Mesenchymal stem cell (in vitro differentiated cells and primary cell): ENCODE measurements around the gene DCANP1.

Source experiments
- DNase-seq: peaks from one replicate; pipeline ENCODE4 v3.0.0-alpha.2; 2013
- H2AFZ ChIP-seq: one replicate; pipeline ENCODE4 v1.6.1; 2013; ENCODE audit warnings: low read depth, mild to moderate bottlenecking, control low read depth, inconsistent platforms, low read length, moderate library complexity
- H2AK5ac ChIP-seq: 2 replicates; pipeline ENCODE4 v1.6.1; 2013; ENCODE audit warnings: low read length, moderate library complexity, mild to moderate bottlenecking, inconsistent platforms; ENCODE audit not compliant: severe bottlenecking
- H2BK120ac ChIP-seq: one replicate; pipeline ENCODE4 v1.6.1; 2013; ENCODE audit warnings: low read depth, mild to moderate bottlenecking, inconsistent platforms, low read length, moderate library complexity
- H2BK12ac ChIP-seq, 2 experiments: one replicate each; pipeline ENCODE4 v1.6.1; 2013; ENCODE audit warnings: inconsistent platforms in 2 of 2, low read length in 2 of 2, mild to moderate bottlenecking in 2 of 2, moderate library complexity in 2 of 2, control low read depth in 1 of 2
- H2BK15ac ChIP-seq: one replicate; pipeline ENCODE4 v1.6.1; 2013; ENCODE audit warnings: mild to moderate bottlenecking, low read depth, inconsistent platforms; ENCODE audit not compliant: poor library complexity, severe bottlenecking
- H2BK5ac ChIP-seq: 2 replicates; pipeline ENCODE4 v1.6.1; 2013; ENCODE audit warnings: low read depth, mild to moderate bottlenecking, low read length, control low read depth, inconsistent platforms; ENCODE audit not compliant: poor library complexity, severe bottlenecking
- H3K14ac ChIP-seq, 2 experiments: one replicate each; pipeline ENCODE4 v1.6.1; 2013; ENCODE audit warnings: inconsistent platforms in 2 of 2, low read length in 2 of 2, control low read depth in 1 of 2, mild to moderate bottlenecking in 1 of 2, moderate library complexity in 1 of 2
- H3K18ac ChIP-seq, 2 experiments: one replicate each; pipeline ENCODE4 v1.6.1; 2013; ENCODE audit warnings: inconsistent platforms in 2 of 2, low read length in 2 of 2, control low read depth in 1 of 2, low read depth in 1 of 2, mild to moderate bottlenecking in 1 of 2
- H3K23ac ChIP-seq, 2 experiments: one replicate each; pipeline ENCODE4 v1.6.1; 2013; ENCODE audit warnings: inconsistent platforms in 2 of 2, low read length in 2 of 2, mild to moderate bottlenecking in 2 of 2, moderate library complexity in 2 of 2, control low read depth in 1 of 2
- H3K27ac ChIP-seq: 2 replicates; pipeline ENCODE4 v1.5.1; 2013; ENCODE audit warnings: mild to moderate bottlenecking, moderate library complexity, low read length, control low read depth, inconsistent platforms; ENCODE audit not compliant: poor library complexity, severe bottlenecking
- H3K27me3 ChIP-seq, 2 experiments: 2 replicates each; pipeline versions ENCODE4 v1.6.1 to v1.7.0; 2013; ENCODE audit warnings: low read length in 2 of 2, mild to moderate bottlenecking in 2 of 2, moderate library complexity in 2 of 2, control low read depth in 1 of 2, inconsistent platforms in 1 of 2; ENCODE audit not compliant: control insufficient read depth in 1 of 2, insufficient read depth in 1 of 2
- H3K36me3 ChIP-seq, 2 experiments: 2 replicates each; pipeline versions ENCODE4 v1.6.1 to v1.7.0; 2013; ENCODE audit warnings: low read length in 2 of 2, control low read depth in 1 of 2, inconsistent platforms in 1 of 2, low read depth in 1 of 2, mild to moderate bottlenecking in 1 of 2; ENCODE audit not compliant: insufficient read depth in 2 of 2, control insufficient read depth in 1 of 2
- H3K4ac ChIP-seq, 2 experiments: one replicate each; pipeline ENCODE4 v1.6.1; 2013; ENCODE audit warnings: inconsistent platforms in 2 of 2, low read length in 2 of 2, mild to moderate bottlenecking in 2 of 2, moderate library complexity in 2 of 2, control low read depth in 1 of 2, low read depth in 1 of 2
- H3K4me1 ChIP-seq: 2 replicates; pipeline ENCODE4 v1.6.1; 2013; ENCODE audit warnings: low read depth, low read length, control low read depth; ENCODE audit not compliant: control insufficient read depth, insufficient read depth
- H3K4me2 ChIP-seq: 2 replicates; pipeline ENCODE4 v1.6.1; 2013; ENCODE audit warnings: low read length, mild to moderate bottlenecking, inconsistent platforms; ENCODE audit not compliant: poor library complexity, severe bottlenecking
- H3K4me3 ChIP-seq, 2 experiments: 2 replicates each; pipeline versions ENCODE4 v1.5.1 to v1.7.0; 2013; ENCODE audit warnings: low read length in 2 of 2, mild to moderate bottlenecking in 2 of 2, control low read depth in 1 of 2, low read depth in 1 of 2; ENCODE audit not compliant: insufficient read depth in 1 of 2
- H3K79me1 ChIP-seq: replicated peaks from 2 replicates; pipeline ENCODE4 v1.6.1; 2013; ENCODE audit warnings: mild to moderate bottlenecking, control low read depth, low read length, inconsistent platforms; ENCODE audit not compliant: poor library complexity, severe bottlenecking
- H3K9ac ChIP-seq: 2 replicates; pipeline ENCODE4 v1.7.0; 2013; ENCODE audit warnings: mild to moderate bottlenecking, low read length, moderate library complexity
- H3K9me3 ChIP-seq: 2 replicates; pipeline ENCODE4 v1.7.0; 2013; ENCODE audit warnings: mild to moderate bottlenecking, low read length; ENCODE audit not compliant: control insufficient read depth
- H4K8ac ChIP-seq: one replicate; pipeline ENCODE4 v1.6.1; 2013; ENCODE audit warnings: inconsistent platforms, mild to moderate bottlenecking, low read length, moderate library complexity
- H4K91ac ChIP-seq: one replicate; pipeline ENCODE4 v1.6.1; 2013; ENCODE audit warnings: mild to moderate bottlenecking, low read length, inconsistent platforms
- WGBS: methylation state at CpG from one replicate; pipeline ENCODE4 v1.1.7; 2013; ENCODE audit warnings: mixed read lengths; 5-methylcytosine and 5-hydroxymethylcytosine counted together

Gene DCANP1

DNA sequence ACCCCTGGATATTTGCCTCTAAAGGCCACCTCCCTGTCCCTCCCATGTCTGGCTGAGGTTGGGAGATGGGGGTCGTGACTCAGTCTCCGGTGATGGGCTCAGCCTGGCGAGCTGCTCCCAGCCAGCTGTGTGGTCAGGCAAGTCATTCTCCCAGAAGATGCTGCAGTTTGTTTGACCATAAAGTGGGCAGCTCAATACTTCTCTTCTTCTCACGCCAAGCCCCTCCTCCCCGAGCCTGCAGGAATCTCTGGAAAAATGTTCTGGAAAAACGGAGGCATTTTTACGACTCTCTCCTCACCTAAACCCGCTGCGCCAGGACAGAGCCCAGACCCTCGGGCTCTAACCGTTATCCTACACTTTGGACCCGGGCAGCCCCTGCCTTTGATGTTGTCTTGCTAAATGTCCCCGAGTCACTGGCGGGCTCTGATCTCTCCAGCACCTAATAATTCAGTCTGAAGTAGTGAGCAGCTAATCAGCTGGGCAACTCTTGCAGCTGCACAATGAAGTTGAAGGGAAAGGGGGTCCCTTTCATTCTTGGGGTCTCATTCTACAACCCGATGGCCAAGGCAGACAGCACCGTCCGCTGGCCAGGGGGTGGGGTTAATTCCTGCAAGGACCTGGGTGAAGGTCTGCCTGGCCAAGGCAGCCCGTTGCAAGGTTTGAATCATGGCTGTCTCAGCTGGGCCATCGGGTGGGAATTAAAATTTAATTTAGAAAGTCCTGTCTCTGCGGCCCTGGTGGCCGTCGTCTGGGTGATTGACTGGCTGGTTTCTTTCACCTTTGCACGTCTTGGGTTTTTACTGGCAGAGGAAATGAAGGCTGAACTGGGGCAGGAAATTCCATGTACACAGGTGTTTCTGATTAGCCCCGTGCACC lies 12.3 kb downstream of the DCANP1 start:
- Histone ChIP-seq H2BK15ac (no peak overlapping the region), H2AK5ac (no peak overlapping the region), H3K4me2 (no peak overlapping the region), H4K8ac (no peak overlapping the region), H3K18ac (no peak overlapping the region), H2BK120ac (no peak overlapping the region), H2BK12ac (no peak overlapping the region), H2BK5ac (no peak overlapping the region), H3K4me1 (peaks cover 27% of the 10 kb centered on the region), H3K9ac (peak overlapping the region; percentile 51), H3K9me3 (no peaks in the 10 kb centered on the region), H3K27me3 (peaks cover 0 to 26% of the 10 kb centered on the region in 2 experiments), H3K4me3 (no peak overlapping the region), H3K14ac (no peak overlapping the region), H3K79me1 (no peaks in the 10 kb centered on the region), H3K23ac (no peak overlapping the region), H4K91ac (no peak overlapping the region), H3K27ac (no peak overlapping the region), H2AFZ (no peak overlapping the region), H3K36me3 (no peaks in the 10 kb centered on the region), H3K4ac (no peak overlapping the region)
- no peak for DNase-seq
- WGBS = 74% methylated on average over 24 of the region's 24 CpGs

DNA sequence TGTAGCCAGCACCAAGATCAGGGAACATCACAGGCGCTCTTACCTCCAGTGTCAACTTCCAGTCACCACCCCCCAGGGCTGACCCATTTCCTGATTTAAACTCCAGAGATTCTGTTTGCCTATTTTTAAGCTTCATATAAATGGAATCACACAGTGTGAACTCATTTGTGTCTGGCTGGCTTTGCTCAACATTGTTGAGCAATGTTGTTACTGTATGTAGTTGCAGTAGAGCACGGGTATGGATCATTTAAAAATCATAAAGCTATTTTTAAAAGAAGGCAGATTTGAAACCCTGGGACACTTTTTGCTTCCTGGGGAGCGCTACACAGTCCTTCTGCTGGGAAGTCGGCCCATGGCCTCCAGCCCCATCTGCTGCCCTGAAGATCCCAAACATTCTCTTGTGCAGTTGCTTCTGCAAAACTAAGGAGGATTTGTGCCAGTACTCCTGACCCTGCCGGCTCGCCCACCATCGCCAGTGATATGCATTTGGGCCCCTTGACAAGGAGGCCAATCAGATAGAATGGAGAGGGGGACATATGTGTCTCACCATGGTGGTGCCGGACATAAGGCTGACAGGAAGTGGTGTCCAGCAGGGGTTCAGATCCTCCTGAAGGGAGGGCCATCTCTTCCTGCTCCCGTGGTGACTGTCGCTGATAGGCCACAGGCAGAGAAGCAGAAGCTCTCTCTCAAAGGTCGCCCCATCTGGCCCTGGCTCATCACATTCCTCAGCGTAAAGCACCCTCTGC lies 13.3 kb downstream of the DCANP1 start:
- no peak overlapping the region for H3K4ac ChIP-seq
- H3K23ac ChIP-seq = no peak overlapping the region
- no peak overlapping the region for H3K4me2 ChIP-seq
- H3K9me3 ChIP-seq = peaks cover 1% of the 10 kb centered on the region
- H2BK120ac ChIP-seq = no peak overlapping the region
- H2BK15ac ChIP-seq = no peak overlapping the region
- no peak overlapping the region for H2AFZ ChIP-seq
- H3K9ac ChIP-seq = peak overlapping the region; percentile 51
- H3K4me1 ChIP-seq = peaks cover 26% of the 10 kb centered on the region
- H3K4me3 ChIP-seq = no peak overlapping the region
- WGBS = 75% methylated on average over 12 of the region's 12 CpGs
- no peak overlapping the region for H3K14ac ChIP-seq
- peaks cover 0 to 27% of the 10 kb centered on the region in 2 experiments for H3K27me3 ChIP-seq
- DNase-seq = no peak
- H3K18ac ChIP-seq = no peak overlapping the region
- no peak overlapping the region for H4K91ac ChIP-seq
- no peaks in the 10 kb centered on the region for H3K79me1 ChIP-seq
- H3K36me3 ChIP-seq = no peaks in the 10 kb centered on the region
- H2AK5ac ChIP-seq = no peak overlapping the region
- no peak overlapping the region for H3K27ac ChIP-seq
- no peak overlapping the region for H4K8ac ChIP-seq
- no peak overlapping the region for H2BK5ac ChIP-seq
- no peak overlapping the region for H2BK12ac ChIP-seq

DNA sequence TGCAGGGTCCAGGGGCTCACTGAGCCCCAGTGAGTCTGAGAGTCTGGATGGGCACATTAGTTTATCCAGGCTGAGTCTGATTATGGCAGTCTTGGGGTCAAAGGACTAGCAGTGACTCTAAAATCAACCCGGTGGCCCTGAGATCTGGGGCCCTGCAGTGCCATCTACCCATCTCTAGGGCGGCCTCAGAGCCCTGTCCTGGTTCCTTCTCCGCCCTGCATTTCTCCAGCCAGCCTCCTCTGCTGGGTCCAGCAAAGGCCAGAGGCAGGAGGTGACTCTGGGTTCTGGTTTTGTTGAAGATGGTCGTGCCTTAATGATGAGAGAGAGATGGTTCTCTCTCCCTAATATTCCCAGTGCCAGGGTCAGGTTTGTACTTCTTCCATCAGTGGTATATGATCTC lies 15.0 kb downstream of the DCANP1 start:
- Histone ChIP-seq H2BK15ac (no peak overlapping the region), H4K91ac (no peak overlapping the region), H3K79me1 (no peaks in the 10 kb centered on the region), H3K4me3 (no peak overlapping the region), H2AK5ac (no peak overlapping the region), H3K4me2 (no peak overlapping the region), H3K27me3 (peaks cover 0 to 36% of the 10 kb centered on the region in 2 experiments), H2BK120ac (no peak overlapping the region), H2BK5ac (no peak overlapping the region), H3K36me3 (no peaks in the 10 kb centered on the region), H3K18ac (no peak overlapping the region), H3K23ac (no peak overlapping the region), H3K9me3 (peaks cover 13% of the 10 kb centered on the region), H2AFZ (no peak overlapping the region), H2BK12ac (no peak overlapping the region), H3K4me1 (peaks cover 18% of the 10 kb centered on the region), H3K14ac (no peak overlapping the region), H3K9ac (no peak overlapping the region), H3K4ac (no peak overlapping the region), H3K27ac (no peak overlapping the region), H4K8ac (no peak overlapping the region)
- DNase-seq = no peak
- 92% methylated on average over 3 of the region's 4 CpGs for WGBS

DNA sequence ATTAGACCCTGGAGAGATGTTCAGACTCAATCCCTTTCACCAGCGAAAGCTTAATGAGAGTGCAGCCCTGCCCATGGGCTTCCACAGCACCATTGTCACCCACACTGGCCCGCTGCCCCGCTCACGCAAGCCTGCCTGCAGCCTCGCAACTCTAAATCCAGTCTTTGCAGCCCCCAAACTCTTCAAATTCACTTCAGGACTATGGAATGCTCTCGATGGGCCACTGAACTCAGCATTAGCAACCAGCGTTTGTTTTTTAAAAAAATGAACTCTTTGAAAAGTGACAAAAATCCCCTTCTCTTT lies 17.1 kb downstream of the DCANP1 start:
- peaks cover 7% of the 10 kb centered on the region for H3K4me1 ChIP-seq
- no peak overlapping the region for H3K4ac ChIP-seq
- DNase-seq = no peak
- H2BK120ac ChIP-seq = no peak overlapping the region
- H3K9ac ChIP-seq = peak overlapping the region; percentile 70
- H2BK15ac ChIP-seq = no peak overlapping the region
- no peak overlapping the region for H3K14ac ChIP-seq
- WGBS = 95% methylated on average over 7 of the region's 7 CpGs
- H3K23ac ChIP-seq = no peak overlapping the region
- H3K18ac ChIP-seq = no peak overlapping the region
- no peak overlapping the region for H3K27ac ChIP-seq
- no peaks in the 10 kb centered on the region for H3K79me1 ChIP-seq
- H2BK12ac ChIP-seq = no peak overlapping the region
- no peak overlapping the region for H4K8ac ChIP-seq
- H2AK5ac ChIP-seq = no peak overlapping the region
- no peaks in the 10 kb centered on the region for H3K36me3 ChIP-seq
- no peak overlapping the region for H3K4me2 ChIP-seq
- H2BK5ac ChIP-seq = no peak overlapping the region
- H3K4me3 ChIP-seq = peak overlapping the region in 1 of 2 experiments; percentile 23
- peaks cover 0 to 26% of the 10 kb centered on the region in 2 experiments for H3K27me3 ChIP-seq
- H3K9me3 ChIP-seq = peaks cover 13% of the 10 kb centered on the region
- no peak overlapping the region for H4K91ac ChIP-seq
- no peak overlapping the region for H2AFZ ChIP-seq
